ENCODE data around the gene GTF2H4. TPM values are rescaled to one million over a fixed set of nuclear protein-coding genes. Genes with fewer than 3 reads are reported as not detected.

The GTF2H4 gene
- total and polyA plus RNA-seq, 2 of the 8 experiments (the other 6 are each of a cell fraction or from before 2014, with no cell fraction given) = 42.3 to 53.4 TPM

DNA sequence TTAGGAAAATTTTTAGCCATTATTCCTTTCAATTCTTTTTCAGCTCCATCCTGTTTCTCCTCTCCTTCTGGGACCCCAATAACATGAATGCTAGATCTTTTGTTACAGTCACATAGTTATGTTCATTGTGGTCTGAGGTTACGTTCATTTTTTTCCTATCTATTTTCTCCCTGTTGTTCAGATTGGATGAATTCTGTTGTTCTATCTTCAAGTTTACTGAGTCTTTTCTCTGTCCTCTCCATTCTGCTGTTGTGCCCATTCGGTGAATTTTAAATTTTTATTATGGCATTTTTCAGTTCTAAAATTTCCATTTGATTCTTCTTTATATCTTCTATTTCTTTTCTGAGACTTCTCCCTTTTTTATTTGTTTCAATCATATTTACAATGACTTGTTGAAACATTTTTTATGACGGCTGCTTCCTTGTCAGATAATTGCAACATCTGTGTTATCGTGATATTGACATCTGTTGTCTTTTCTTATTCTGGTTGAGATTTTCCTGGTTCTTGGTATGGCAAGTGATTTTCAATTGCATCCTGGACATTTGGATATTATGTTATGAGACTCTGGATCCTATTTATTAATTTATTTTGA is 36.3 kb upstream of the GTF2H4 start:
- CTCF ChIA-PET (ENCODE audit: partially characterized antibody) = interaction anchor here (29.0 kb wide), 1 partner anchor 35 kb away, joined by 610 read pairs; no protein-coding TSS in a partner anchor
- Histone ChIP-seq H3K4me3 (ENCODE audit: extremely low read depth in 1 of 4, insufficient read depth in 2 of 4, low read depth in 3 of 4, low read length in 4 of 4) (no peak overlapping the region), H3K79me2 (ENCODE audit: control insufficient read depth in 1 of 2, insufficient read depth in 2 of 2, low read length in 2 of 2) (no peaks in the 10 kb centered on the region), H3K79me1 (ENCODE audit: low read depth, low read length) (no peaks in the 10 kb centered on the region), H4K5ac (ENCODE audit: insufficient read length, low read depth, low read length) (no peak overlapping the region), H3K27ac (ENCODE audit: low read depth, low read length) (no peak overlapping the region), H4K91ac (replicated peaks; ENCODE audit: insufficient read length, low read length) (no peak overlapping the region), H3K36me3 (ENCODE audit: control insufficient read depth in 2 of 4, insufficient read depth in 4 of 4, low read length in 3 of 4) (peaks cover 0 to 5% (median 0%) of the 10 kb centered on the region in 4 experiments; a peak in 1 of 8 replicates), H3K4me1 (replicated peaks in 1 of 4; ENCODE audit: control insufficient read depth in 3 of 4, insufficient read depth in 4 of 4, low read length in 3 of 4) (no peaks in the 10 kb centered on the region), H3K9me3 (ENCODE audit: insufficient read depth in 2 of 2, low read depth in 1 of 2, low read length in 1 of 2) (peaks cover 35 to 53% of the 10 kb centered on the region in 2 experiments), H2BK12ac (ENCODE audit: low read depth, low read length) (no peak overlapping the region), H3K56ac (replicated peaks; ENCODE audit: insufficient read length, low read depth, low read length) (no peak overlapping the region), H4K20me1 (replicated peaks in 1 of 2; ENCODE audit: control insufficient read depth in 1 of 2, insufficient read depth in 2 of 2, low read length in 2 of 2) (no peaks in the 10 kb centered on the region), H2BK20ac (ENCODE audit: low read length) (no peak overlapping the region), H3K4ac (replicated peaks; ENCODE audit: insufficient read length, low read depth, low read length) (no peak overlapping the region), H3K9ac (replicated peaks in 1 of 4; ENCODE audit: extremely low read depth in 1 of 4, low read depth in 3 of 4, low read length in 3 of 4) (no peak overlapping the region), H3K14ac (ENCODE audit: insufficient read length) (no peak overlapping the region), H3K27me3 (replicated peaks in 1 of 4; ENCODE audit: control insufficient read depth in 3 of 4, extremely low read depth in 1 of 4, insufficient read depth in 3 of 4, low read length in 3 of 4) (no peaks in the 10 kb centered on the region), H3K4me2 (ENCODE audit: insufficient read depth in 1 of 2, low read depth in 2 of 2, low read length in 2 of 2) (no peak overlapping the region), H3K23ac (ENCODE audit: insufficient read length) (no peak overlapping the region), H2AK5ac (ENCODE audit: low read depth, low read length) (no peak overlapping the region), H2BK5ac (ENCODE audit: low read depth, low read length) (no peak overlapping the region), H2BK15ac (ENCODE audit: low read length) (no peak overlapping the region), H3K23me2 (ENCODE audit: low read depth, low read length) (no peaks in the 10 kb centered on the region), H2AFZ (ENCODE audit: low read length) (no peak overlapping the region), H4K8ac (ENCODE audit: extremely low read depth, insufficient read depth, low read length) (no peak overlapping the region), H3K18ac (ENCODE audit: extremely low read depth, low read length) (no peak overlapping the region), H2BK120ac (replicated peaks; ENCODE audit: low read depth, low read length) (no peak overlapping the region)
- POLR2A ChIA-PET (ENCODE audit: partially characterized antibody) = interaction anchor here (19.5 kb wide), 1 partner anchor 37 kb away, joined by 452 read pairs; no protein-coding TSS in a partner anchor
- WGBS, 2 experiments (ENCODE audit: extremely low coverage in 1 of 2, insufficient coverage in 1 of 2, insufficient read length in 1 of 2, insufficient replicate concordance in 2 of 2, low coverage in 1 of 2, low lambda C conversion rate in 2 of 2, missing lambda C conversion rate in 1 of 2) = 65% methylated on average over 4 of the region's 4 CpGs; no CpG with 5 or more reads in 1 of the 2 experiments
- TF ChIP-seq CTBP2 (IDR thresholded peaks at IDR 0.05; ENCODE audit: borderline replicate concordance, insufficient read depth, insufficient read length, low read length) = no peak
- TF ChIP-seq, protein P1, sequence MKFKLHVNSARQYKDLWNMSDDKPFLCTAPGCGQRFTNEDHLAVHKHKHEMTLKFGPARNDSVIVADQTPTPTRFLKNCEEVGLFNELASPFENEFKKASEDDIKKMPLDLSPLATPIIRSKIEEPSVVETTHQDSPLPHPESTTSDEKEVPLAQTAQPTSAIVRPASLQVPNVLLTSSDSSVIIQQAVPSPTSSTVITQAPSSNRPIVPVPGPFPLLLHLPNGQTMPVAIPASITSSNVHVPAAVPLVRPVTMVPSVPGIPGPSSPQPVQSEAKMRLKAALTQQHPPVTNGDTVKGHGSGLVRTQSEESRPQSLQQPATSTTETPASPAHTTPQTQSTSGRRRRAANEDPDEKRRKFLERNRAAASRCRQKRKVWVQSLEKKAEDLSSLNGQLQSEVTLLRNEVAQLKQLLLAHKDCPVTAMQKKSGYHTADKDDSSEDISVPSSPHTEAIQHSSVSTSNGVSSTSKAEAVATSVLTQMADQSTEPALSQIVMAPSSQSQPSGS (IDR thresholded peaks at IDR 0.05; ENCODE audit: low read length) = no peak
- no peak for TF ChIP-seq POU5F1 (IDR thresholded peaks at IDR 0.05; ENCODE audit: low read depth, low read length)
- TF ChIP-seq BCL11A (IDR thresholded peaks at IDR 0.05; ENCODE audit: low read depth in 2 of 2, low read length in 2 of 2) = no peak
- TF ChIP-seq KDM4A (IDR thresholded peaks at IDR 0.05; ENCODE audit: low read depth, low read length, severe bottlenecking) = no peak
- TF ChIP-seq CEBPB (IDR thresholded peaks at IDR 0.05; ENCODE audit: low read depth, low read length) = no peak
- no peak for TF ChIP-seq TEAD4 (IDR thresholded peaks at IDR 0.05; ENCODE audit: low read depth, low read length)
- TF ChIP-seq SIRT6 (IDR thresholded peaks at IDR 0.05; ENCODE audit: low read length) = no peak
- TF ChIP-seq SAP30 (IDR thresholded peaks at IDR 0.05; ENCODE audit: insufficient read depth, insufficient replicate concordance, low read length) = no peak
- DNase-seq (ENCODE audit: low read depth in 1 of 2, low spot score in 2 of 2) = no peak
- FAIRE-seq = no peak

Data from H1 (cell line).